Measurements from ENCODE around the gene B4GALT3.

The B4GALT3 gene

GRCh38 chr1:161188381-161188780 lies 11.1 kb upstream of the B4GALT3 start:
- DNase-seq (ENCODE audit: low read depth) = no peak

DNA sequence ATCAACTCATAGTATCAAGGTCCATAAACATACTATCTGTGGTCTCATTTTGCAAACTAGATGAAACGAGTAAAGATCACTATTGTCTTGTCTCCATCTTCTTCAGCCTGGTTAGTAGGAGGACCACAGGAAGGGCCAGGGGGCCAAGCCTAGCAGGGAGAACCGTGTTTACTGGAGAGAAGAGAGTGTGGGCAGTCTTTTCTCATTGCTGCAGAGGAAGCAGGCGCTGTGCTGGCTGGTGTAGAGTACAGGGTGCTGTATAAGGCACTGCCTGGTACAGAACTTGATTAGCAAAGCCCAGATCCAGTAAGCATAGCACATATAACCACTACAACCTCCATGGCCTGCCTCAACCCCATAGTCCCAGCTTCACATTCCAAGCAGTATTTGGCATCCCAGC lies 10.0 kb upstream of the B4GALT3 start:
- DNase-seq (ENCODE audit: low read depth) = no peak

DNA sequence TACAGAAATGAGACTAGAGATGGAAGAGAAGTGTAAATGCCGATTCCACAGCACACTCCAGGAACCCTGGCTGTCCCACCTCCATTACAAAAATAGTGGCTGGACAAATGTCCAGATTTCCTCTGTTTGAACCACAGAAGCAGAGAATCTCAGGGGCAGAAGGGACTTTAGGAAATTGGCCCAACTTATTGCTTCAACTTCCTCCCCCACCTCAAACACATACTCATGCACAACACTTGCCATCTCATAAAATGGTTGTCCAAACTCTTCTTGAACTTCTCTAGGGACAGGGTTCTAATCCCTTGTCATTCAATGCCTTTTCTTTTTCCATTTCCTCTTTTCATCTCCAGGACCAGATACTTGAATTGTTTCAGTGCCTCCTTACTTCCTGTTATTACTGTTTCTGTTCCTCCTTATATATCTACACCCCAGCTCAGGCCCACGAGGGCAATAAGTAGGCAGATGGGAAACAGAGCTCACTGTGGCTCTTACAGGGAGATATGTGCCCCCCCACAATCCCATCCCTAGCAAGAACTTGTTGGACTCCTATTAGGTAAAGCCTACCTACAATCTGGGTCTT lies 8.5 kb upstream of the B4GALT3 start:
- DNase-seq (ENCODE audit: low read depth) = no peak

DNA sequence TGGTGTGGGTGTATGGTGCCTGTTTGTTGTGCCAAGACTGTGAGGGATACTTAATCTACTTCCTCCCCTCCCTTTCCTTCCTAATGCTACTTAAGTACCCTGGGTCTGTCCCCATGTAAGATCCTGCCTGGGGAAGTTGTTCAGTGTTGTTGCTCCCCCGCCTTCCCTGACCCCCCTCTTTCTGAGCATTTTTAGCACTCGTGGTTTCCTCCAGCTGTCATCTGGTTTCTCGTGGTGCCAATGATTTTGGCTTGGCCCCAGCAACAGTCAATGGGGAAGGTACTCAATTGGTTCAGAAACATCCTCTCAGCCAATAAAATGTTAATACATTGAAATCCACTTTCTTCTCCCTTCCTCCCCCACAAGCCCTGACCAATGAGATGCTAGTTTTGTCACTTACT lies 8.0 kb upstream of the B4GALT3 start:
- DNase-seq (ENCODE audit: low read depth) = peak; percentile 75

DNA sequence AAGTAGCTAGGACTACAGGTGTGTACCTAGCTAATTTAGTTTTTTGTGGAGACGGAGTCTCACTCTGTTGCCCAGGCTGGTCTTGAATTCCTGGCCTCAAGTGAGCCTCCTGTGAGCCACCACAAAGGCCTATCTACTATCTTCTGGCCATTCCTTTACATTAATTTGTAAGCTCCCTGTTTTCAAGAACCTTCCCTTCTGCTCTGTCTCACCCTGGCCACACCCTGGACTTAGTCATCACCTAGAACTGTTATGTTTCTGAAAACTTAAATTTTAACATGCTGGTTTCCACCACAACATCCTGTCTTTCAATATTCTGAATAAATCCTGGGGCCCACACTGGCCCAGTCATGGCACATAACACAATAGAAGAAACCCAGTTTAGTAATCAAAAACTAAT lies 4.9 kb upstream of the B4GALT3 start:
- DNase-seq (ENCODE audit: low read depth) = peak; percentile 27

DNA sequence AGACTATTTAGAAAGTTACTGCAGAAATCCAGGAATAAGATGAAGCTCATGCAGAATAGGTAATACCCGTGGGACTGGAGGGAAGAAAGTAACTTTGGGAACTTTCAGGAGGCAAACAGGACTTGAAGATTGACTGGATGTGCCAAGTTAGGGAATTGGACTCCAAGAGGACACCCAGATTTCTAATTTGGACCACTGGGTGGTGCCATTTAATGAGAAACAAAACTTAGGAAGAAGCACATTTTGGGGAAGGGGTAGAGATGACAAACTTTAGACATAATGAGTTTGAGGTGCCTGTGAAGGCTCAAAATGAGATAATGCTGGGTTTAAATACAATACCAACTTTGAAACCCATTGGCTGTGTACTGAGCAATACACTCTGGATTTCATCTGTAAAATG lies 3.3 kb upstream of the B4GALT3 start:
- DNase-seq (ENCODE audit: low read depth) = no peak

GRCh38 chr1:161179698-161180097 lies 2.4 kb upstream of the B4GALT3 start:
- no peak for DNase-seq (ENCODE audit: low read depth)

DNA sequence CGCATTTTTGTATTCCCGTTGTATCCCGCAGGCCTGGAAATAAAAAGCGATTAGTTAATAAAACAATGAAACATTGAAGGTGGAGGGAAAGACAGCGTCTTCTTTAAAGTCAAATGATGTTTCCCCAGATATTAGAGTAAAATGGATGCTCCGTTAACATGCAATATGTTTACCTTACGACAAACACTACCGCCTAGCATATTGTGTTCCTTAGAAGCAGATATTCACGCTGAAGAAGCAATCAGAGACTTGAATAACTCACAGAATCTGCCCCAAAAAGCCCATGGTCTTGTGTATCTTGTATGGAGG lies 583 bp upstream of the B4GALT3 start:
- DNase-seq (ENCODE audit: low read depth) = no peak

GRCh38 chr1:161176468-161177111 lies 717 bp downstream of the B4GALT3 start:
- no peak for DNase-seq (ENCODE audit: low read depth)

DNA sequence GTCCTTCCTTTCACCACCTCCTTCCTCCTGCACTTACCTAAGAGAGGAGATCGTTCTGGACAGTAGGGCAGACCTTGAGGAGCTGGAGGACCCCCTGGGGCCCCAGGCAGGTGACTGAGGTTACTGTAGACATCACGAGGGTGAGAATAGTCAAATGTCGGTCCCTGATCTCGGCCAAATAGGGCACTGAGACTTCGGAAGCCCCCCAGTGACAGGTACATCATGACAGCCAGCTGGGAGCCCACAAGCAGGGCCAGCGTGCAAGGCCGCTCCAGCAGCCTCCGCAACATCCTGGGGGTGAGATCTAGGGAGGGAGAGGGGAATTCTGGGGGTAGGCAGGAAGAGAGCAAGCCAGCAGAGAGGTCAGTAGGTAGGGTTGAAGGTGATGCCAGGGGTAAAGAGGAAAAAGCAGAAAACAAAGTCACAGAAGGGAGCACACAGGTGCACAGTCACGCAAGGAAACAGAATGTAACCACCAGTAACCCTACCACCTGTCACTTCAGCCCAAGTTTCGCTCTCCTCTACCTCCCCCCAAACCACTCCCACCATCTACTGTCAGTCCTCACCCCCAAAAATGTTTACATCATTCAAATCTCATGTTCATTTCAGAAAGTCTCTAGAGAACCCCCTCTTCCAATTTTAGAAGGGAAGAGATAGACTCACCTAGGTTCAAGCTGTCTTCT lies 1.4 kb downstream of the B4GALT3 start:
- no peak for DNase-seq (ENCODE audit: low read depth)

DNA sequence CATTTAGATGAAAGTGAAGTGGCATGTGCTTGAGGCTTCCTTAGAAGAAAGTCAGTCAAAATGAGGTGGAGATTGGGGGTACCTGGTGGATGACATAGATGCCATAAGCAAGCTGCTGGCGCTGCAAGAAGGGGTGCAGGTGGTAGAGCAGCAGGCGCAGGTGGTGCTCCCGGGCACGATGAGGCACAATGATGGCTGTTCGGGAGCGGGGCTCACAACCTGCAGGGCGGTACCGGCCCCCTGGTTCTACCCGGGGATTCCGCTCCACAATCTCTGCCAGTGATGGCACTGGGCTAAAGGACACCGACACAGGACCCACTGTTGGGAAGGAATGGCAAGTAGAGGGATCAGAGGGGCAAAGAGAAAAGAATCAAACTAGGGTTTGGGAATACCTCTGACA lies 2.4 kb downstream of the B4GALT3 start:
- DNase-seq (ENCODE audit: low read depth) = no peak

GRCh38 chr1:161173711-161174110 lies 3.6 kb downstream of the B4GALT3 start:
- no peak for DNase-seq (ENCODE audit: low read depth)

DNA sequence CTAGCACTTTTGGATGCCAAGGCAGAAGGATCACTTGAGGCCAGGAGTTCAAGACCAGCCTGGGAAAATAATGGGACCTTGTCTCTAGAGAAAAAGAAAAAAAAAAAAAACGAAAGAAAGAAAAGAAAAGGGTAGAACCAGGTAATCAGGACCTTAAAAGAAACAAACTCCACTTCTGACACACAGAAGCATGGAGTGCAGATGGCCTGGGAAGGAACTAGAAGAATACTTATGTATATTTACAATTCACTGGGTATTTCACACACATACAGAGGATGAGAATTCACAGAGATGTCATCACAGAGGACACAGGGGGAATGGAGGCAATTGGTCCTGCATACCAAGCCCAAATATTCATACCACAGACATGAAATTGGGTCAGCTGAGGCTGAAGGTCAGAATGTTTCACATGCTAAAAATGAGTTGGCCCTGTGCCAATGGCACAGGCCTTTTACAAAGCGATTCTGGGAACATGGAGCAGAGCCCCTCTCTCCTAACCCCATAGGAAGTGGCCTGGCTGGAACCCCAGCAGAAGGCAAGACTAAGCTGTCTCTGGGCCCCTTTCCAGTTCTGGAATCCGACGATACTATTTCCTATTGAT lies 4.4 kb downstream of the B4GALT3 start:
- no peak for DNase-seq (ENCODE audit: low read depth)

DNA sequence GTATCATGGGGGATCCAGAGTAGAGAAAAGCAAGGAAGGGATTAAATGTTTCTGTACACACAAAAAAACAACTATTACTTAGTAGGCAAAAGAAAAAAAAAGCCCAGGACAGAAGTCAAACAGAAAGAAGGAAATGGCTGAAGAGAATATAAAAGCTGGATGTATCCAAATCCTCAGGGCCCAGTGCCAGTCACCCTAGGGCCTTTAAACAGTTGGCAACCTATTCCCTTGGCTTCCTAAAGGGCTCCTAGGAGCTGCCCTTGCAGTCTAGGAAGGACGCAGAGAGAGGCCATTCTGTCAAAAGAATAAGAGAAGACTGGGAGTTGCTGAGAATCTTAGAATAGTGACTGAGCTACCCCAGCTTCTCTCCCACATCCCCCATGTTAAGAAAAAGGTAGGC lies 5.0 kb downstream of the B4GALT3 start:
- DNase-seq (ENCODE audit: low read depth) = no peak

- no peak for DNase-seq (ENCODE audit: low read depth)
Observed at GRCh38 chr1:161171696-161172095, 5.6 kb downstream of the B4GALT3 start.

DNA sequence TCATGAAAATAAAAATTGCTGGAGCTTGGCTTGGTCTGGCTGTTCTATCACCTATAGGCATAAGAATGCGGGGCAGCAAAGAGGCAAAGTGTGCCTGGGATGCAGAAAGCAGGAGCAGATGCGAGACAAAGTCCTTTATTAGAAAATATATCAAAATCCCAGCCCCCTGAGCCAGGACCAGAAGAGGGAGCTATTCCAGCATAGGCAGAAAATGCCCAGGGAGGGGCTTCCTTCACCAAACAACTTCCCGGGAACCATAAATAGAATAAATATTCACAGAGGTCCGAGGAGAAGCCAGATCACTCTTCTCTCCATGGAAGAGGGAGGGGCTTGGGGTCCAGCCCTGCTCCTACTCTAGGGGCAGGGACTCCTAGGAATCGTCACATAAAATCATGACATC lies 6.1 kb downstream of the B4GALT3 start:
- no peak for DNase-seq (ENCODE audit: low read depth)

DNA sequence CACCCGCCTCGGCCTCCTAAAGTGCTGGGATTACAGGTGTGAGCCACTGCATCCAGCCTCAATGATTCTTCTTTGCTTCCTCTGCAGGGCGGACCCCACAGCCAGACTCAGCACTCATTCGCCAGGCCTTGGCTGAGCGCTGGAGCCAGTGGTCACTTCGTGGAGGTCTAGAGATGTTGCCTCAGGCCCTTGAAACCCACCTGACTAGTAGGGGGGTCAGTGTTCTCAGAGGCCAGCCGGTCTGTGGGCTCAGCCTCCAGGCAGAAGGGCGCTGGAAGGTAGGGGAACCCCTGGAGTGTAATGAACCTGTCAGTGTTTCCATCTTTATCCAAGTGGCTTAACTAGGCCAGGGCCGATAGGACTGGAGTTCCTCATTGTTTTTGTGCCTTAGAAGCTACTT lies 8.4 kb downstream of the B4GALT3 start:
- no peak for DNase-seq (ENCODE audit: low read depth)

- DNase-seq (ENCODE audit: low read depth) = no peak
Observed at GRCh38 chr1:161166669-161167548, 10.4 kb downstream of the B4GALT3 start.

DNA sequence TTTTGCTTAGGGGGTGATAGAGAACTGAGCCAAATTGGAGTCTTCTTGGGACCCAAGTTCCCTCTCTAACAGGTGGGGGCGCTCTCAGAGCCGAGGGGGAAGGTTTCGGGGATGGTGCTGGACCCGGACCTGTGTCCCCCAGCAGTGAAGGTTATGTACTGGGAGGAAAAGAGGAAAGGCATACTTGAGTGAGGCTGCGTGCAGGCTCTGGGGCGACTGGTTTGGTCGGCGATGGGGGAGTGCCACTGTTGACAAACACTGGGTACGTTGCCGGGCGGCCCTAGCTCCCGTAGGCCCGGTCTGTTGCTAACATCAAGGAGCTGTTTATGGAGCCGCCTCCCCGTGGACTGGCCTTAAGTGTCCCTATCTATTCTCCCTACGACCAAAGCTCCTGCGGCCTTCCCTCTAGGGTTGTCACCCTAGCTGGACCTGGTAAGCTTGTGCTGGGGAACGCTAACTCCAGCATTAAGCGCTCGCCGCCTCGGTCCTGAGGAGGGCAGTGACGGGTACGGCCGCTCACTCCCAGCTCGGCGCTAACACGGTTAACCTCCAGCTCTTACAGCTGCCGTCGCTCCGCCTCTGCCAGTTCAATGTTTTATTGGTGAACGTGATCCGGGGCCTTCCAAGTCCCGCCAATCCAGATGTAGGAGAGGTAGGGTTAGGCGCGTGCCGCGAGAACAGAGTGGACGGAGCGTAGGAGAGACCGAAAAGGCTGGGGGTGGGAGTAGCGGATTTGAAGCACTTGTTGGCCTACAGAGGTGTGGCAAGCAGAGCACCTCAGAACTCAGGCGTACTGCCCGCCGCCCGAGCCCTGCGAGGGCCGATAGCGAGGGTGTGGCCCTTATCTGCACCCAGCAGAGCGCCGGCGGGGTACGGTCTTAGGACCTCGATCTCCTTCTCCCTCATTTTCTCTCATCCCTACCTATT lies 11.3 kb downstream of the B4GALT3 start, which contains the start of gene PPOX:
Gene PPOX, plus strand, starts transcription at position 685 of the 927 bp plus-strand sequence. CDS start 422 bp downstream, outside the sequence.
- DNase-seq (ENCODE audit: low read depth) = peak; percentile 88

- no peak for DNase-seq (ENCODE audit: low read depth)
Observed at GRCh38 chr1:161164901-161165610, 12.3 kb downstream of the B4GALT3 start.
